Natural killer cell (primary cell): ENCODE measurements around the gene PEX3. TPM values are rescaled to one million over a fixed set of nuclear protein-coding genes. Genes with fewer than 3 reads are reported as not detected.

Source experiments
- ATAC-seq, 3 donors: fragments of 150-1000 bp in 2 of 3; fragments of 200-7000 bp in 1 of 3; cut with Tn5 transposase; 1 replicate in 1 of 3; 2 replicates in 2 of 3; pipeline ENCODE4 v1.10.0; 2021; ENCODE audit warnings: mild to moderate bottlenecking in 2 of 3, moderate library complexity in 2 of 3
- DNase-seq, 2 donors: peaks; one replicate each; pipeline versions ENCODE4 v3.0.0 to v3.0.0-alpha.2; 2013 to 2021; ENCODE audit warnings: mixed read lengths in 1 of 2
- H3K27ac ChIP-seq: one replicate; pipeline ENCODE4 v1.5.1; 2013; ENCODE audit warnings: mild to moderate bottlenecking, low read length
- H3K27me3 ChIP-seq: one replicate; pipeline ENCODE4 v1.6.1; 2013; ENCODE audit warnings: low read length; ENCODE audit not compliant: control insufficient read depth, insufficient read depth
- H3K36me3 ChIP-seq: one replicate; pipeline ENCODE4 v1.6.1; 2013; ENCODE audit warnings: low read length; ENCODE audit not compliant: control insufficient read depth, insufficient read depth
- H3K4me1 ChIP-seq: one replicate; pipeline ENCODE4 v1.6.1; 2013; ENCODE audit warnings: low read length; ENCODE audit not compliant: control insufficient read depth, insufficient read depth
- H3K4me3 ChIP-seq: one replicate; pipeline ENCODE4 v1.5.1; 2013; ENCODE audit warnings: low read length
- H3K9me3 ChIP-seq: one replicate; pipeline ENCODE4 v1.6.1; 2013; ENCODE audit warnings: low read length; ENCODE audit not compliant: control insufficient read depth, insufficient read depth
- H3K27ac Mint-ChIP-seq, 2 donors: one replicate each; pipeline ENCODE4 v1.8.0; 2022; ENCODE audit warnings: mild to moderate bottlenecking in 2 of 2, mixed read lengths in 2 of 2, moderate library complexity in 1 of 2
- H3K27me3 Mint-ChIP-seq, 2 donors: one replicate each; pipeline ENCODE4 v1.8.0; 2022; ENCODE audit warnings: low read depth in 2 of 2, mixed read lengths in 2 of 2
- H3K36me3 Mint-ChIP-seq: one replicate; pipeline ENCODE4 v1.8.0; 2022; ENCODE audit warnings: mixed read lengths
- H3K4me1 Mint-ChIP-seq, 2 donors: one replicate each; pipeline ENCODE4 v1.8.0; 2022; ENCODE audit warnings: mixed read lengths in 2 of 2
- H3K4me3 Mint-ChIP-seq: one replicate; pipeline ENCODE4 v1.8.0; 2022; ENCODE audit warnings: mild to moderate bottlenecking, moderate library complexity, mixed read lengths
- H3K9me3 Mint-ChIP-seq, 2 donors: one replicate each; pipeline ENCODE4 v1.8.0; 2022; ENCODE audit warnings: mixed read lengths in 2 of 2
- WGBS: methylation state at CpG from one replicate; pipeline ENCODE4 v1.1.7; 2013; ENCODE audit warnings: missing lambda C conversion rate; ENCODE audit not compliant: insufficient coverage; 5-methylcytosine and 5-hydroxymethylcytosine counted together
- intact Hi-C: fragments of 100-400 bp; cut with micrococcal nuclease; formaldehyde crosslinking; loops from one replicate; pipeline ENCODE4 v1.14.2; 2022
- total RNA-seq, 4 donors: library from RNA; stranded (reverse); fragments of 120-200 nt in 1 of 4; gene quantifications; one replicate each; pipeline versions ENCODE4 v1.2.3 to v1.2.4, GENCODE V29; 2013 to 2022
- TF ChIP-seq, protein P1 (sequence below): fragments of 200-600 bp; IDR thresholded peaks from one replicate; pipeline ENCODE4 v1.8.0; 2022; ENCODE audit warnings: antibody characterized with exemption

Gene PEX3
- total RNA-seq, 3 donors from 2014 or later (not counting 1 experiment from before 2014, with no cell fraction given), result 10.2 to 16.0 (median 14.2) TPM

GRCh38 chr6:143505537-143505936 is 54.9 kb downstream of the PEX3 start:
- Histone ChIP-seq H3K36me3 (peaks cover 20% of the 10 kb centered on the region), H3K27ac (no peak overlapping the region), H3K4me3 (no peak overlapping the region), H3K27me3 (no peaks in the 10 kb centered on the region), H3K9me3 (no peaks in the 10 kb centered on the region), H3K4me1 (peaks cover 4% of the 10 kb centered on the region)
- H3K4me1 Mint-ChIP-seq, result peaks cover 7 to 15% of the 10 kb centered on the region in 2 donors
- TF ChIP-seq, protein P1, sequence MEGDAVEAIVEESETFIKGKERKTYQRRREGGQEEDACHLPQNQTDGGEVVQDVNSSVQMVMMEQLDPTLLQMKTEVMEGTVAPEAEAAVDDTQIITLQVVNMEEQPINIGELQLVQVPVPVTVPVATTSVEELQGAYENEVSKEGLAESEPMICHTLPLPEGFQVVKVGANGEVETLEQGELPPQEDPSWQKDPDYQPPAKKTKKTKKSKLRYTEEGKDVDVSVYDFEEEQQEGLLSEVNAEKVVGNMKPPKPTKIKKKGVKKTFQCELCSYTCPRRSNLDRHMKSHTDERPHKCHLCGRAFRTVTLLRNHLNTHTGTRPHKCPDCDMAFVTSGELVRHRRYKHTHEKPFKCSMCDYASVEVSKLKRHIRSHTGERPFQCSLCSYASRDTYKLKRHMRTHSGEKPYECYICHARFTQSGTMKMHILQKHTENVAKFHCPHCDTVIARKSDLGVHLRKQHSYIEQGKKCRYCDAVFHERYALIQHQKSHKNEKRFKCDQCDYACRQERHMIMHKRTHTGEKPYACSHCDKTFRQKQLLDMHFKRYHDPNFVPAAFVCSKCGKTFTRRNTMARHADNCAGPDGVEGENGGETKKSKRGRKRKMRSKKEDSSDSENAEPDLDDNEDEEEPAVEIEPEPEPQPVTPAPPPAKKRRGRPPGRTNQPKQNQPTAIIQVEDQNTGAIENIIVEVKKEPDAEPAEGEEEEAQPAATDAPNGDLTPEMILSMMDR, result no peak
- H3K36me3 Mint-ChIP-seq, result peaks cover 18% of the 10 kb centered on the region
- ATAC-seq (no peak), DNase-seq (no peak)
- no peak overlapping the region for H3K4me3 Mint-ChIP-seq
- intact Hi-C loops, result no loop called here
- H3K27ac Mint-ChIP-seq, result no peak overlapping the region
- no peaks in the 10 kb centered on the region for H3K27me3 Mint-ChIP-seq
- no peaks in the 10 kb centered on the region for H3K9me3 Mint-ChIP-seq
- 64% methylated on average over 2 of the region's 2 CpGs for WGBS

DNA sequence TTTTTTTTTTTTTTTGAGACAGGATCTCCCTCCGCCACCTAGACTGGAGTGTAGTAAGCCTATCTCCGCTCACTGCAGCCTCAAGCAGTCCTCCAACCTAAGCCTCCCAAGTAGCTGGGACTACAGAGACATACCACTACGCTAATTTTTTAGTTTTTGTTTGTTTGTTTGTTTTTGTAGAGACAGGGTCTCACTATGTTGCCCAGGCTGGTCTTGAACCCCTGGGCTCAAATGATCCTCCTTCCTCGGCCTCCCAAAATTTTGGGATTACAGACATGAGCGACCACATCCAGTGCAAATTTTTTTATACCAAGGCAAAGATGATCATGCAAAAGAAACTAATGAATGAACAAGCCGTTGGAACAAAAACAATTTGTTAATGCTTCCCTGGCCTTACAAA is 55.6 kb downstream of the PEX3 start:
- H3K27ac Mint-ChIP-seq, result no peak overlapping the region
- no peaks in the 10 kb centered on the region for H3K9me3 ChIP-seq
- peaks cover 11% of the 10 kb centered on the region for H3K4me1 ChIP-seq
- peaks cover 13 to 22% of the 10 kb centered on the region in 2 donors for H3K4me1 Mint-ChIP-seq
- no peak overlapping the region for H3K4me3 ChIP-seq
- TF ChIP-seq, protein P1, result no peak
- H3K9me3 Mint-ChIP-seq, result no peaks in the 10 kb centered on the region
- H3K27me3 Mint-ChIP-seq, result no peaks in the 10 kb centered on the region
- over 99% methylated on average over 6 of the region's 6 CpGs for WGBS
- peaks cover 20% of the 10 kb centered on the region for H3K36me3 ChIP-seq
- H3K27me3 ChIP-seq, result no peaks in the 10 kb centered on the region
- ATAC-seq (no peak), DNase-seq (no peak)
- intact Hi-C loops, result no loop called here
- no peak overlapping the region for H3K27ac ChIP-seq
- H3K4me3 Mint-ChIP-seq, result no peak overlapping the region
- H3K36me3 Mint-ChIP-seq, result peaks cover 18% of the 10 kb centered on the region

- Histone ChIP-seq H3K4me3 (no peak overlapping the region), H3K4me1 (peaks cover 12% of the 10 kb centered on the region), H3K27me3 (no peaks in the 10 kb centered on the region), H3K9me3 (no peaks in the 10 kb centered on the region), H3K36me3 (peaks cover 20% of the 10 kb centered on the region), H3K27ac (no peak overlapping the region)
- H3K4me1 Mint-ChIP-seq, result peaks cover 14 to 26% of the 10 kb centered on the region in 2 donors
- TF ChIP-seq, protein P1, result no peak
- H3K27ac Mint-ChIP-seq, result no peak overlapping the region
- 100% methylated on average over 1 of the region's 2 CpGs for WGBS
- no peaks in the 10 kb centered on the region for H3K27me3 Mint-ChIP-seq
- intact Hi-C loops, result no loop called here
- H3K36me3 Mint-ChIP-seq, result peaks cover 18% of the 10 kb centered on the region
- no peak overlapping the region for H3K4me3 Mint-ChIP-seq
- DNase-seq (no peak), ATAC-seq (no peak)
- no peaks in the 10 kb centered on the region for H3K9me3 Mint-ChIP-seq
Measured at GRCh38 chr6:143506620-143507019, 56.0 kb downstream of the PEX3 start.
